ENCODE measurements around the gene RHBDL1.
A peak's percentile ranks its signal among the peaks of the same experiment; 100 is the strongest.

RHBDL1 gene

GRCh38 chr16:669666-670065 lies 5.8 kb upstream of the RHBDL1 start:
- no peak overlapping the region for H3K27ac ChIP-seq (ENCODE audit: low read depth, low read length)
- 0 out of 2 replicates have a peak, but pooled peaks cover 2% of the 10 kb centered on the region for H3F3A ChIP-seq (ENCODE audit: control insufficient read depth, insufficient read depth)
- no peaks in the 10 kb centered on the region for H3K9me3 ChIP-seq (ENCODE audit: control insufficient read depth, insufficient read depth, low read length)
- peaks cover 5% of the 10 kb centered on the region; the same call in 1 of the 2 replicates for H4K20me1 ChIP-seq (ENCODE audit: control insufficient read depth, insufficient read depth, low read depth, low read length)
- TF ChIP-seq EZH2phosphoT487 (IDR thresholded peaks at IDR 0.05; ENCODE audit: borderline replicate concordance, low read length) = no peak
- H3K79me2 ChIP-seq (ENCODE audit: control insufficient read depth, low read length) = peaks cover 25% of the 10 kb centered on the region
- peak overlapping the region; percentile 97 for H3K4me2 ChIP-seq (ENCODE audit: low read length)
- H3K27me3 ChIP-seq (ENCODE audit: control insufficient read depth, low read length) = no peaks in the 10 kb centered on the region
- peak overlapping the region; percentile 98; the same call in 1 of the 2 replicates for H3K4me3 ChIP-seq (ENCODE audit: low read length)
- H3K4me1 ChIP-seq (ENCODE audit: control insufficient read depth, low read length) = peaks cover 14% of the 10 kb centered on the region
- H3K36me3 ChIP-seq (ENCODE audit: control insufficient read depth, low read length) = peaks cover 77% of the 10 kb centered on the region
- H3K9me2 ChIP-seq (replicated peaks; ENCODE audit: control insufficient read depth, low read length) = no peaks in the 10 kb centered on the region

- Histone ChIP-seq H3K36me3 (ENCODE audit: control insufficient read depth, low read length) (peaks cover 77% of the 10 kb centered on the region), H3K79me2 (ENCODE audit: control insufficient read depth, low read length) (peaks cover 25% of the 10 kb centered on the region), H4K20me1 (ENCODE audit: control insufficient read depth, insufficient read depth, low read depth, low read length) (peaks cover 5% of the 10 kb centered on the region; the same call in 1 of the 2 replicates), H3K9me3 (ENCODE audit: control insufficient read depth, insufficient read depth, low read length) (no peaks in the 10 kb centered on the region), H3F3A (ENCODE audit: control insufficient read depth, insufficient read depth) (0 out of 2 replicates have a peak, but pooled peaks cover 2% of the 10 kb centered on the region), H3K4me3 (ENCODE audit: low read length) (no peak overlapping the region), H3K27me3 (ENCODE audit: control insufficient read depth, low read length) (peaks cover 3% of the 10 kb centered on the region; the same call in 1 of the 2 replicates), H3K4me2 (ENCODE audit: low read length) (no peak overlapping the region), H3K27ac (ENCODE audit: low read depth, low read length) (no peak overlapping the region), H3K9me2 (replicated peaks; ENCODE audit: control insufficient read depth, low read length) (no peaks in the 10 kb centered on the region), H3K4me1 (ENCODE audit: control insufficient read depth, low read length) (peaks cover 21% of the 10 kb centered on the region)
- TF ChIP-seq EZH2phosphoT487 (IDR thresholded peaks at IDR 0.05; ENCODE audit: borderline replicate concordance, low read length) = no peak
- no peak for TF ChIP-seq CTCF (IDR thresholded peaks at IDR 0.05; ENCODE audit: low read depth, low read length, poor library complexity, severe bottlenecking)
These were observed 4.8 kb upstream of the RHBDL1 start for GRCh38 chr16:670485-671352.

- Histone ChIP-seq H3K4me1 (ENCODE audit: control insufficient read depth, low read length) (peaks cover 21% of the 10 kb centered on the region), H3K36me3 (ENCODE audit: control insufficient read depth, low read length) (peaks cover 71% of the 10 kb centered on the region)
These were observed 3.9 kb upstream of the RHBDL1 start for GRCh38 chr16:671353-672131.

More at GRCh38 chr16:671353-672131, 3.9 kb upstream of the RHBDL1 start:
- H3K27ac ChIP-seq (ENCODE audit: low read depth, low read length) = no peak overlapping the region
- peaks cover 5% of the 10 kb centered on the region; the same call in 1 of the 2 replicates for H4K20me1 ChIP-seq (ENCODE audit: control insufficient read depth, insufficient read depth, low read depth, low read length)
- H3K27me3 ChIP-seq (ENCODE audit: control insufficient read depth, low read length) = peaks cover 3% of the 10 kb centered on the region; the same call in 1 of the 2 replicates
- 0 out of 2 replicates have a peak, but pooled peaks cover 2% of the 10 kb centered on the region for H3F3A ChIP-seq (ENCODE audit: control insufficient read depth, insufficient read depth)
- peaks cover 25% of the 10 kb centered on the region for H3K79me2 ChIP-seq (ENCODE audit: control insufficient read depth, low read length)
- TF ChIP-seq EZH2phosphoT487 (IDR thresholded peaks at IDR 0.05; ENCODE audit: borderline replicate concordance, low read length) (no peak), CTCF (IDR thresholded peaks at IDR 0.05; ENCODE audit: low read depth, low read length, poor library complexity, severe bottlenecking) (no peak)
- H3K4me2 ChIP-seq (ENCODE audit: low read length) = no peak overlapping the region
- H3K9me3 ChIP-seq (ENCODE audit: control insufficient read depth, insufficient read depth, low read length) = no peaks in the 10 kb centered on the region
- H3K4me3 ChIP-seq (ENCODE audit: low read length) = no peak overlapping the region
- no peaks in the 10 kb centered on the region for H3K9me2 ChIP-seq (replicated peaks; ENCODE audit: control insufficient read depth, low read length)
